ENCODE results near the gene EIF4E2.
A peak's percentile ranks its signal among the peaks of the same experiment; 100 is the strongest.

DNA sequence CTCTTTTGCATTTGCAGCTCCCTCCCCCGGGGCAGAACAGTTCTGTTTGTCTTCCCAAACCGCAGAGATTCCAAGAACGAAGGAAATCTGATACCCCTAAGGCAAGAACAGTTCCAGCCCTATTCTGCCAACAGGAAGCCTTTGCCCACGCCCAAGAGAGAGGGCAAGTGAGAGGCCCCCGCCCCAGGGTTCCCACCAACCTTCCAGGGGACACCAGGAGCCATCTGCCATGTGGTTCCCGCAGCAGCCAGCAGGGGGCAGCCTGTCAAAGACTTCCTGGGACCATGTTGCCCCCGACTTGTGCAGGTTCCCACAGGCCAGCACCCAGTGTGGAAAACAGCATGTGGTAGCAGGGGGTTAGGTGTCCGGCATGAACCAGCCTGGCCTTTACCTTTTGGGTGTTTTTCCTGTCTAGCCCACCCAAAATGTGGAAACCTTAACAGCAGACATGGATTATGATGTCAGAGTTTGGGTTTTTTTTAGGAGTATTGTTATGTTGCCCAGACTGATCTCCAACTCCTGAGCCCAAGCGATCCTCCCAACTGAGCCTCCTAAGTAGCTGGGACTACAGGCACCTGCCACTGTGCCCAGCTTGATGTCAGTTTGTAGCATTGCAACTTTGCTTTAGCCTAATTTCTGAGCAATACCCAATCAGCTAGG is 61.2 kb downstream of the EIF4E2 start:
- TF ChIP-seq CTCF (IDR thresholded peaks at IDR 0.05) (peak; percentile 69 to 90 (median 78)), POLR2A (IDR thresholded peaks at IDR 0.05) (no peak), POLR2AphosphoS5 (IDR thresholded peaks at IDR 0.05) (no peak), EP300 (IDR thresholded peaks at IDR 0.05) (no peak)

All from upper lobe of left lung (tissue), 4 donors.